Measurements from ENCODE around the gene FAM98C. TPM values are rescaled to one million over a fixed set of nuclear protein-coding genes. Genes with fewer than 3 reads are reported as not detected.
"Not testable (repeated sequence)": the region's sequence is repeated elsewhere in the genome, so short reads cannot be mapped to it uniquely, and the experiment has no call there.

Gene FAM98C
- polyA plus RNA-seq, 4 donors = 13.2 to 18.0 (median 13.9) TPM

DNA sequence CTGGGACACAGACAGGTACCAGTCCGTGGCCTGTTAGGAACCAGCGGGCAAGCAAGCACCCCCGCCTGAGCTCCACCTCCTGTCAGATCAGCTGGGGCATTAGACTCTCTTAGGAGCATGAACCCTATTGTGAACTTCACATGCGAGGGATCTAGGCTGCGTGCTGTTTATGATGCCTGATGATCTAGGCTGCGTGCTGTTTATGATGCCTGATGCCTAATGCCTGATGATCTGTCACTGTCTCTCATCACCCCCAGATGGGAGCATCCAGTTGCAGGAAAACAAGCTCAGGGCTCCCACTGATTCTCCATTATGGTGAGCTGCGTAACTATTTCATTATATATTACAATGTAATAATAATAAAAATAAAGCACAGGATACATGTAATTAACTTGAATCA is 19.5 kb downstream of the FAM98C start:
- DNase-seq (ENCODE audit: low read depth in 4 of 4, low spot score in 3 of 4) = no peak

DNA sequence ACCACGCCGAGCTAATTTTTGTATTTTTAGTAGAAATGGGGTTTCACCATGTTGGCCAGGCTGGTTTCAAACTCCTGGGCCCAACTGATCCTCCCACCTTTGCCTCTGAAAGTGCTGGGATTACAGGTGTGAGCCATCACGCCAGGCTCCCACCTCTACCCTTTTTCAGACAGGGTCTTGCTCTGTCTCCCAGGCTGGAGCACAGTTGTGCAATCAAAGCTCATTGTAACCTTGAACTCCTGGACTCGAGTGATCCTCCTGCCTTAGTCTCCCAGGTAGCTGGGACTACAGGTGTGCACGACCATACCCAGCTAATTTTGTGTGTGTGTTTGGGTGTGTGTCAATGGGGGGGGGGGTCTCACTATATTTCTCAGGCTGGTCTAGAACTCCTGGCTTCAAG is 21.4 kb downstream of the FAM98C start:
- no peak for DNase-seq (ENCODE audit: low read depth in 4 of 4, low spot score in 3 of 4)

DNA sequence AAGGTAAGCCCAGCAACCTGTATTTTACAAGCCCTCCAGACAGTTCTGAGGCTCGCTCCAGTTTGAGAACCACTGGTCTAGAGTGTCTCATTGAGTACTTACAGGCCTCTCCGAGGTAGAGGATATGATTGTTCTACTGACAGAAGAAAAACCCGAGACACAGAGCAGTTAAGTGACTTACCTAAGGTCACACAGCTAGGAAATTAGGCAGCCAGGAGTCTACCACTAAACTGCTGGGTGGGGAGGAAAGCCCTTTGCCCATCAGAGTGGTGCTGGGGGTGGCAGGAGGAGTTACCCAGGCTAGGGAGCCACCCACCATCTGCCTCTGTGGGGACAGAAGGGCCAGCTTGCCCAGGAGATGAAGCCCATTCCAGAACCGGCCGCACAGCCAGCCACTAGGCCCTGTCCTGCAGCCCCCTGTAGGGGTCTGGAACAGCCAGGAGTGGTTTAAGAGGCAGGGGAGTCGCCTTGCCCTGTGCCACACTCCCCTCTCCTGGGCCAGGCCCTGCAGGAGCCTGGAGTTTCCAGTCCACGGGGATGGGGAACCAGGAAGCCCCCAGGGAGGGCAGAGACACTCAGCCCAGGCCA is 22.4 kb downstream of the FAM98C start:
- no peak for DNase-seq (ENCODE audit: low read depth in 4 of 4, low spot score in 3 of 4)

DNA sequence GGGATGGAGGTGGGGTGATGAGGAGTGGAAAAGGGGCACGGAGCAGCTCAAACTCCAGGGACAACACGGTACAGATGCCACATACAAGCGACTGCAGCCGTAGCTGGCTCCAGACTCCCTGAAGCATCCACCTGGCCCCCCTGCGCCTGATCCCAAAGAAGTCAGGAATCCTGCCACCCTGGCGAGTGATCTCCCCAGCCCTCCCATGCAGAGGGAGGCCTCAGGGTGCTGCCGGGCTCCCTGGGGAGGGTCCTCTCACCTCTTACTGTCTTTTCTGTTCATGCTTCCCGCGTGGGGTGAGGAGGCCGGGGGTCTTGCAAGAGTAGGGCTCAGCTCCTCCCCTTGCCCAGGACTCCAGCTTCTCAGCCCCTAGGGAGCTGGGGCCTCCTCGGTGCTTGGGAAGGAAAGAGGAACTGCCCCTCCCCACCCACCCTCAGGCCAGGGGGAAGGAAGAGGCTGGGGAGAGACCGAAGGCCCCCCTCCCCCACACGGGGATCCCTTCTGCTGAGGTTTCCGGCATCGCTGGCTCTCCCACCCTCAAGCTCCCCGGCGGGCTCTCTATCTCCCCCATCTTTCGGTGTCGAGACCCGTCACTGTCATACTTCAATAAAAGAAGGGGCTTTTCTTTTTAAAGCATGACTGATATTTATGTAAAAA is 23.0 kb downstream of the FAM98C start, which contains the start of gene RASGRP4:
TSS of gene RASGRP4 (minus strand) at position 410 of the 657 bp plus-strand sequence. CDS start at position 282, 128 bp downstream.
- no peak for DNase-seq (ENCODE audit: low read depth in 4 of 4, low spot score in 3 of 4)

DNA sequence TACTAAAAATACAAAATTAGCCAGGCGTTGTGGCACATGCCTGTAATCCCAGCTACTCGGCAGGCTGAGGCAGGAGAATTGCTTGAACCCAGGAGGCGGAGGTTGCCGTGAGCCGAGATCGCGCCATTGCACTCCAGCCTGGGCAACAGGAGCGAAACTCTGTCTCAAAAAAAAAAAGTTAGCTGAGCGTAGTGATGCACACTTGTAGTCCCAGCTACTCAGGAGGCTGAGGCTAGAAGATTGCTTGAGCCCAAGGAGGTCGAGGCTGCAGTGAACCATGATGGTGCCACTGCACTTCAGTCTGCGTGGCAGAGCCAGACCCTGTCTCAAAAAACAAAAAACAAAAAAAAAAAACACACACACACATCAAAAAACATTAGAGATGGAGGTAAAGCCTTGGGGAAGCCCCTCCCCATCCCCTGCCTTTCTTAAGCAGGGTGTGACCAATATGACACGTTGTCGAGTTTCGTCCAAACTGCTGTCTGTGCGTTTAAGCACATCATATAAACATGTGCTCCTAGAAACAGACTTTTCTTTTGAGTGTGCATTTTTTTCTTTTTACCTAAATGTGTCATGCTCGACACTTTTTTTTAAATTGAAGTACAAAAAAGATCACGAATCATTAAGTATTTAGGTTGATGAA is 24.3 kb downstream of the FAM98C start:
- not testable (repeated sequence) for DNase-seq (ENCODE audit: low read depth in 4 of 4, low spot score in 3 of 4)

DNA sequence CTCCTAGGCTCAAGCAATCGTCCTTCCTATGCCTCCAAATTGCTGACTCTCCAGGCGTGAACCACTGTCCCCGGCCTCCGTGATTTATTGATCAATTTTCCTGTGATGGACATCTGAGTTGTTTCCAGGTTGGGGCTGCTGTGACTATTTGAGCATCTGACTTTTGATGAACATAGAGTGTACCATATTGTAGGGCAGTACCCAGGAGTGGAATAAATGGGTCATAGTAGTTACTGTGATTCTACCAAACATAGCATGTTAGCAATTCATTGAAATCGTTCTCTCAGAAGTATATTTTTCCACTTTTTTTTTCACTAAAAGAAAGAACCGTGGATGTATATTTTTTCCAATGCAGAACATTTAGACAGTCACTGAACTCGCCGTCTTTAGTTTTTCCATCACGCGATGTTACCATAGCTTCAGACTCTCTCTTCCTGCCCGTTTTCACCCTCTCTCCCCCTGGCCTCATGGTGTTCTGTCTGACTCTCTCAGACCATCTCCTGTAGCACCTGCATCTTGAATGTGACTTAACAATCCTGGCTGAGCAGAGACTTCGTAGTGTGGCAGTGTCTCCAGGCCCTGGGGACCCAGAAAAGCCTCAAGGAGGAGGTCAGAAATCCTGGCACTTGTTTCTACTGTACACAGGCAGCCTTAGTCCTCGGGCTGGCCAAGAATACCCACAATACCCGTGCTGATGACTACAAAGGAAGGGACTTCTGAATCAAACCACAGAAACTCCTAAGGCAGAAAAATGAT is 26.3 kb downstream of the FAM98C start:
- no peak for DNase-seq (ENCODE audit: low read depth in 4 of 4, low spot score in 3 of 4)

DNA sequence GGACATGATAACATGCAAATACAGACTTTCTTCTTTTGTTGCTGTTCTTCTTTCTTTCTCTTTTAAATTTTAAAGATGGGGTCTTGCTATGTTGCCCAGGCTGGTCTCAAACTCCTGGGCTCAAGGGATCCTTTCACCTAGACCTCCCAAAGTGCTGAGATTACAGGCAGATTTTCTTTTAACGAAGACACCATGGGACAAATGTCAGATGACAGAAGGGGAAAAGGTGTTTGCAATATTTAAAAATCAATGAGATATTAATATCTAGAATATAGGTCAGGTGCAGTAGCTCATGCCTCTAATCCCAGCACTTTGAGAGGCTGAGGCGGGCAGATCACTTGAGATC is 26.9 kb downstream of the FAM98C start:
- DNase-seq (ENCODE audit: low read depth in 4 of 4, low spot score in 3 of 4) = no peak

DNA sequence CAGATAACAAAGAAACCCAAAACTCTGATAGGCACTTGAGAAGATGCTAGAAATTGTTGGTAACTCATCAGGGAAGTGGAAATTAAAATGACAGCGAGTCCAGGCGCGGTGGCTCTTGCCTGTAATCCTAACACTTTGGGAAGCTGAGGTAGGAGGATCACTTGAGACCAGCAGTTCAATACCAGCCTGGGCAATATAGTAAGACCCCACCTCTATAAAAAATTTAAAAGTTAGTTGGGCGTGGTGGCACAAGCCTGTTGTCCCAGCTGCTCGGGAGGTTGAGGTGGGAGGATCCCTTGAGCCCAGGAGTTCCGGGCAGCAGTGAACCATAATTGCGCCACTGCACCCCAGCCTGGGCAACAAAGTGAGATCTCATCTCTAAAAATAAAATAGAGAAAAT is 28.0 kb downstream of the FAM98C start:
- DNase-seq (ENCODE audit: low read depth in 4 of 4, low spot score in 3 of 4) = no peak

DNA sequence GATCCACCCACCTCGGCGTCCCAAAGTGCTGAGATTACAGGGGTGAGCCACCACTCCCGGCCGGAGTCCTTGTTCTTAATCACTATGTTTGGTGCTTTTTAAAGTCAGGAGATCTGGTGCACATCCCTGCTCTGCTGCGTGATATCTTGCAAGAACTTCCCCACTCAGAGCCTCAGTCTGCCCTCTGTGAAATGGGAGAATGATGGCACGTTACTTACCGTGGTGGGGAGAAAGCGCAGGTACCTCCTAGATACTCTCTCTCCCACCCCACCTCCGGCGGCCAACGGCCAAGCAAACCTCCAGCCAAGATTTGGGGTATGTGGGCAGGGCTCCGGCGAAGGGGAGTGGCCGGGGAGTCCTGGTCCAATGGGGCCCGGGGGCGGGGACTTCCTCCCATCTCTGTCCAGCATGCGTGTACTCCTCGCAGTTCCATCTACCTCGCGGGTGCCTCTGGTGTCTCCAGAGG is 30.4 kb downstream of the FAM98C start, which contains the start of gene RYR1:
TSS of gene RYR1 (plus strand) at position 424 of the 466 bp plus-strand sequence. CDS start 139 bp downstream, outside the sequence.
- no peak for DNase-seq (ENCODE audit: low read depth in 4 of 4, low spot score in 3 of 4)

DNA sequence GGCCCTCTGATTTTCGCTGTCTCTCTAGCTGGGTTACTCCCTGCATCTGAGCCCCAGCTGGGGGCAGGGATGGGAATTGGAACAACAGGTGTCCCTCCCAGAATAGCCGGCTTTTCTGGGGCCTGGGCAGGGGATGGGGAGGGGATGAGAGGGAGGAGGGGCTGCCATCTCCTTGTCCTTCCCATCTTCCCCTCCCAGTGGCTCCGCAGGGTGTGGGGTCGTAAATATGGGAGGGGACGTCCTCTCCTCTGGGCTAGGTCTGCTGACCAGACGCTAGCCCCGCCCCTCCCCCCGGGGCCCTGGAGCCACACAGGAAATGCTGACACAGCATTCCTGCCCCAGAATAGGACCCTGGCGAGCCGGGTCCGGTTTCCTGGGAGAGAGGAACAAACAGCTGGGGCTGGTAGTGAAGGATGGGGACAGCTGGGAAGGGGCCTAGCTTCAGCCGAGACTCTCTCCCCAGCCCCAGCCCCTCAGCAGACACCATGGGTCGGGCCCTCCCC is 31.7 kb downstream of the FAM98C start:
- DNase-seq (ENCODE audit: low read depth in 4 of 4, low spot score in 3 of 4) = peak in 3 of 4 donors; percentile 37 to 41 (median 39)

DNA sequence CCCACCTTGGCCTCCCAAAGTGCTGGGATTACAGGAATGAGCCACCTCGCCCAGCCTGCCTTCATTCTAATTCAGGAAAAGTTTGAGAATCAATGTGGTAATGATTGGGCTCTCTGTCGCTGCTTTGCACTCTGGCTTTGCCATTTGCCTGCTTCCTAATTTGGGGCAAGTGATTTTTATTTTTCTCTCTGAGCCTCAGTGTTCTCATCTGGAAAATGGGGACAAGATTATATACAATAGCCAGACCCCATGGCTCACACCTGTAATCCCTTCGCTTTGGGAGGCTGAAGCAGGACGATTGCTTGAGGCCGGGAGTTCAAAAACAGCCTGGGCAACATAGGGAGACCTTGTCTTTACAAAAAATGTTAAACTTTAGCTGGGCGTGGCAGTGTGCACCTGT is 34.4 kb downstream of the FAM98C start:
- no peak for DNase-seq (ENCODE audit: low read depth in 4 of 4, low spot score in 3 of 4)

DNA sequence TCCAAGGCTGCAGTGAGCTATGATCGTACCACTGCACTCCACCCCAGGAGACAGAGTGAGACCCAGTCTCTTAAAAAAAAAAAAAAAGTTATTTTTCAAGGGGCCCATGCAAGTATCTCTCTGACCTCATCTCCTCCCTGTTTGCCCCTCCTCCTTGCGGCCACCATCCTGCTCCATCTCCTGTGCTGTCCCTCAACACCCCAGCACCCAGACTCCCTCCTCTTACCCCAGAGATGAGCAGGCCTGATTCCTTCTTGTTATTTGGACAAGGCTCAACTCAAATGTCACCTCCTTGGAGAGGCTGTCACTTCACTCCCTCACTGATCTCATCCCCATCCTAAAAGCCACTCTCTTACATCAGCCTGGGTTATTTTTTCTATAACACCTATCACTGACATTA is 35.0 kb downstream of the FAM98C start:
- no peak for DNase-seq (ENCODE audit: low read depth in 4 of 4, low spot score in 3 of 4)

DNA sequence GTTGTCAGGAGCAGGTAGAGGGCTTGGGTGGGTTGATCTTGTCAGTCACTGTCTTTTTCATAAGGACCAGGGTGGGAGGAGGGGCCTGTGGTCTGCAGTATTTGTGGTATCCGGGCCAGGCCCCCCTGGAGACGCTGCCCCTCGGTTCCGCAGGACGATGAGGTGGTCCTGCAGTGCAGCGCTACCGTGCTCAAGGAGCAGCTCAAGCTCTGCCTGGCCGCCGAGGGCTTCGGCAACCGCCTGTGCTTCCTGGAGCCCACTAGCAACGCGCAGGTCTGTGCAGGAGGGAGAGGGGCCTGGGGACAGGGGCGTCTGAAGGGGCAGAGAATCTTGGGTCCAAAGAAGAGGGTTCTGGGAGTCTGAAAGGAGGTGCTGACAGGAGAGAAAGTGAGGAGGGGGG is 37.7 kb downstream of the FAM98C start:
- DNase-seq (ENCODE audit: low read depth in 4 of 4, low spot score in 3 of 4) = no peak

DNA sequence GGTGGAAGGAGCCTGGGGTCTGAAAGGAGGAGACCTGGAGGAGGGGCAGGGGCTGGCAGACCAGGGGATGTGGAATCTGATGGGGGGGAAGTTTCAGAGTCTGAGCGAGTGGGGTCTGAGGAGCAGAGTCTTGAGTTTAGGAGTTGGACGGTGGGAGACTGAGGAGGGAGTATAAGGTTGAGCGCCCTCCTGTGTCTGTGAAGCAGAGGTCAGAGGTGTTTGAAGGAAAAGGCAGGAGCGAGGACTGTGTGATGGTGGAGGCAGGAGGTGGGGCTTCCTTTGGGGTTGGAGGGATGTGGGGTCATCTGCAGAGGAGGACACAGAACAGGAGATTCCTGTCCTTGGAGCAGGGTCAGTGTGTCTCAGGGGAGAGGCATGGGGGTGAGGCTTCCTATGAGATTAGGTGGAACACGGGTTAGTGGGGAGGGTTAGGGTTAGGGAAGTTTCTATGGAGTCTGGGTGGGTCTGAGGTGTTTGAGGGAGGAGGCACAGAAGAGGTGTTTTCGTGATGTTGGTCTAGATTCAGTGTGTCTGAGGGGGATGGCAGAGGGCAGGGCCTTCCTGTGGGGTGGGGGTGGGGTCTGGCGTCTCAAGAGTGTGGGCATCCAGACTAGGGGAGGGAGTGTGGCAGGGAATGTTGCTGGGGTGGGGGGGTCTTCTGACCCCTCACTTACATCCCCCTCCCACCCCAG is 38.9 kb downstream of the FAM98C start:
- no peak for DNase-seq (ENCODE audit: low read depth in 4 of 4, low spot score in 3 of 4)

DNA sequence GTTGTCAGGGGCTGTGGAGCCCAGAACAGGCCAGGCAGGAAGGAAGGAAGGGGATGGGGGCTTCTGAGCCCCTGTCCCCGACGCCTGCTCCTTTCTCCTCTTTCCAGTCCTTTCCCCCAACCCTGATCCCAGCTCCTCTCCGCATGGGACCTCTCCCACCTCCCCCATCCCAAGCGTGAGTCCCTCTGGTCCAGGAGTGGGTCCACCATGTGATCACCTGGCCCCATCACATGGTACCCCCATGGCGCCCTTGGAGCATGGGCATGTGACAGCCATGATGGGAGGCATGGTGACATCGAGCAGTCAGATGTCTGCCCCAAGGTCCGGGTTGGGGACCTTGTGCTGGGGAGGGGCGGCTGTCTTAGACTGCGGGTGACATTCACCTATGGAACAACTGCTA is 39.8 kb downstream of the FAM98C start:
- no peak for DNase-seq (ENCODE audit: low read depth in 4 of 4, low spot score in 3 of 4)

DNA sequence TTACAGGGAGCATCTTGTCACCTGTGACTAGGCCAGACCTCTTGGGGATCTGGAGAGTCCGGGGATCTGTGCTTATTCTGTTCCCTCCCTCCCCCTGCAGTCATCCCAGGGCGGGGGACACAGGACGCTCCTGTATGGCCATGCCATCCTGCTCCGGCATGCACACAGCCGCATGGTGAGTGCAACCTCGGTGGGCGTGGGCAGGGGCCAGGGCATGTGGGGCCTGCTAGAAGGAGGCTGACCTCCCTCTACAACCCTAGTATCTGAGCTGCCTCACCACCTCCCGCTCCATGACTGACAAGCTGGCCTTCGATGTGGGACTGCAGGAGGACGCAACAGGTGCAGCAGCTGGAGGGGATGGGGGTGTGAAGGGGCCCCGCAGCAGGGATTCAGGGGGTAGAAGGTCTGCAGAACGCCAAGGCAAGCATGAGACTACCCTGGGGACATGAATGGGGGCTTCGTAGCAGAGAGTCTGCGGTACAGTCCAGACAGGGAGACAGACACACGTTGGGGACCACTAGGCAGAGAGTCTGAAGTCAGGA is 40.6 kb downstream of the FAM98C start:
- no peak for DNase-seq (ENCODE audit: low read depth in 4 of 4, low spot score in 3 of 4)

DNA sequence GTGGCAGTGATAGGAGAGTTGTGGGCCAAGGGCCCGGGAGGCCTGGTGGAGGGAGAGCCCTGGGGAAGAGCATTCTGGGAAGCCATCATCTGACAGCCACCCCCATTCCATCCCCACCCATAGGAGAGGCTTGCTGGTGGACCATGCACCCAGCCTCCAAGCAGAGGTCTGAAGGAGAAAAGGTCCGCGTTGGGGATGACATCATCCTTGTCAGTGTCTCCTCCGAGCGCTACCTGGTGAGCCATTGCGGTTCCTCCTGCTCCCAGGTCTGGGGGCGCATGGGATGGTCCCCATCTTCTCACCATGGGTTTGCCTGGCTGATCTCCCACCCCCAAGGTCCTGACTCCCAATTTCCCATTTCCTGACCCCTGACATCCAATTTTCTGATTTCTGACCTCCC is 41.1 kb downstream of the FAM98C start:
- no peak for DNase-seq (ENCODE audit: low read depth in 4 of 4, low spot score in 3 of 4)

DNA sequence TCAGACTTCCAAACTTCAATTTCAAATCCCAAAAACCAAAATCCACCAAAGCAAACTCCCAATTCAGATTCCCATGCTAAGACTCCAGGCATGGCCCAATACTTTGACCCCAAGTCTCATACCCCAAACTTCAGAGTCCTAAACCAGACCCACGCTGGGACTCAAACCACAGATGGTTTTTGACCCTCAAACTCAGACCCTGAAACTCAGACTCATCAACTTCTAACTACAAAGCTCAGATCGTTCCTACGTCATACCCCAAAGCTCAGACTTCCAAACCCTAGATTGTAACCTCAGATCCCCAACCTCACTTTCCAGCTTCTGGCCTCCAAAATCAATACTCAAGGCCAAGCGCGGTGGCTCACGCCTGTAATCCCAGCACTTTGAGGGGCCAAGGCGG is 42.5 kb downstream of the FAM98C start:
- DNase-seq (ENCODE audit: low read depth in 4 of 4, low spot score in 3 of 4) = no peak

DNA sequence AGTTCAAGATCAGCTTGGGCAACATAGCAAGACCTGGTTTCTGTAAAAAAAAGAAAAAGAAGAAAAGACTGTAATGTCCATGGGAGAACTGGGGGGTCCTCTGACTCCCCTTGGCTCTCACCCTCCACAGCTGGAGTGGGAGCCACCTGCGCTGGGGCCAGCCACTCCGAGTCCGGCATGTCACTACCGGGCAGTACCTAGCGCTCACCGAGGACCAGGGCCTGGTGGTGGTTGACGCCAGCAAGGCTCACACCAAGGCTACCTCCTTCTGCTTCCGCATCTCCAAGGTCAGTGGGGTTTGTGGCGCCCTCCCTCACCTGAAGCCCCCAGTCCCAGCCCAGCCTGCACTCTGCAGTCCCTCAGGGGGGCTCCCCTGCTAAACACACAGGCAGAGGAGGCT is 45.3 kb downstream of the FAM98C start:
- DNase-seq (ENCODE audit: low read depth in 4 of 4, low spot score in 3 of 4) = no peak

DNA sequence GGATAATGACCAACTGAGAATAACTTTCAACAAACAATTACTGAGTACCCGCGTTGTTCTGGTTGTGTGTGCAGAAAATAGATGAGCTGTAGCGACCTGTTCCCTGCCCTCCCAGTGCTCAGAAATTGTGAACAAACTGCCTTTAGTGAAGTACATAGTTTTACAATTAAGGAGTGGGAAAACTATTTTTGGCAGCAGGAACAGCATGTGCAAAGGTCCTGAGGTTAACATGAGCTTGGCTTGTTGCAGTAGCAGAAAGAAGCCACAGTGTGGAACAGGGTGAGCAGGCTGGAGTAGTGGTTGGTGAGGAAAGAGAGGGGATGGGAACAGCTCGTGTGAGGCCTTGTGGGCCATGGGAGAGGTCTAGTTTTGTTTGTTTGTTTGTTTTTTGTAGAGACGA is 46.6 kb downstream of the FAM98C start:
- DNase-seq (ENCODE audit: low read depth in 4 of 4, low spot score in 3 of 4) = no peak

All from right renal pelvis (tissue), 4 donors.